GM19372 (cell line): ENCODE data around the gene MAPRE2.
A peak's percentile ranks its signal among the peaks of the same experiment; 100 is the strongest.
"Not testable (repeated sequence)": the region's sequence is repeated elsewhere in the genome, so short reads cannot be mapped to it uniquely, and the experiment has no call there.

Experiments used
- ATAC-seq: cut with Tn5 transposase; IDR thresholded peaks from one replicate; pipeline ENCODE4 v1.9.1; 2021; ENCODE audit warnings: mild to moderate bottlenecking, low read depth, moderate library complexity; ENCODE audit not compliant: unreplicated experiment

The MAPRE2 gene

DNA sequence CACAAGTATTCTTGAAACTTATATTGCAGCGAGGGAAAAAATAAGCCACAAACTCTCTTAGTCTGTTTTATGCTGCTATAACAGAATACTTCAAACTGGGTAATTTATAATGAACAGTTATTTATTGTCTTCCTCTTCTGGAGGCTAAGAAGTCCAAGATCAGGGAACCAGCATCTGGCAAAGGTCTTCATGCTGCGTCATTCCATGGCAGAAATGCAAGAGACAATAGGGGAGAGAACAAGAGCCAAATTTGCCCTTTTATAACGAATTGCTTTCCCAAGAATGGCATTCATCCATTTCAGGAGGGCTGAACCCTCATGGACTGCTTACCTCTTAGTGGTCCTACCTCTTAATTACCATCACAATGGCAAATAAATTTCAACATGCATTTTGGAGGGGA, 46.5 kb downstream of the MAPRE2 start:
- ATAC-seq, result no peak

DNA sequence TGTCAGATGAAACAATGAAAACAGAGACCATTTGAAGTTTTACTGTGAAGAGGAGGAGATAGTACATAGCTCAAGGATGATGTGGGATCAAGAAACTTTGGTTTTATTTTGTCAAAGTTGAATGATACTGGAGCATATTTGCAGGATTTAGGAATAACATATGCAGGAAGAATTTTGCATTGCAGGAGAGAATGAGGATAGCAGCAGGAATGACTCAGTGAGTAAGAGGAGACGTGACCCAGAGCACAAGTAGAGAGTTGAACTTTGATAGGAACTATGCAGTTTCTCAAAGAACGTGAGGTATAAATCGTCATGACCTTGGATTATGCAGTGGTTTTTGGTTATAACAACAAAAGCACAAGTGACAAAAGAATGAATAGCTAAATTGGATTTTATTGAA, 47.7 kb downstream of the MAPRE2 start:
- no peak for ATAC-seq

- no peak for ATAC-seq
Observed at GRCh38 chr18:35089382-35089781, 48.2 kb downstream of the MAPRE2 start.

- ATAC-seq, result no peak
Observed at GRCh38 chr18:35089891-35090550, 48.8 kb downstream of the MAPRE2 start.

DNA sequence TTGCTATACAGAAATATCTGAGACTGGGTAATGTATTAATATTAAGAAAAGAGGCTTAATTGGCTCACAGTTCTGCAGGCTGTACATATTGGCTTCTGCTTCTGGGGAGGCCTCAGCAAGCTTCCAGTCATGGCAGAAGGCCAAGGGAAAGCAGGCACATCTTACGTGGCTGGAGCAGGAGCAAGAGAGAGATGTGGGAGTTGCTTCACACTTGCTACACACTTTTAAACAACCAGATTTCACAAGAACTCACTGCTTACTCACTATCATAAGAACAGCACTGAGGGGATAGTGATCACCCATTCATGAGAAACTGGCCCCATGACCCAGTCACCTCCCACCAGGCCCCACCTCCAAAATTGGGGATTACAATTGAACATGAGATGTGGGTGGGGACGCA, 50.6 kb downstream of the MAPRE2 start:
- no peak for ATAC-seq

DNA sequence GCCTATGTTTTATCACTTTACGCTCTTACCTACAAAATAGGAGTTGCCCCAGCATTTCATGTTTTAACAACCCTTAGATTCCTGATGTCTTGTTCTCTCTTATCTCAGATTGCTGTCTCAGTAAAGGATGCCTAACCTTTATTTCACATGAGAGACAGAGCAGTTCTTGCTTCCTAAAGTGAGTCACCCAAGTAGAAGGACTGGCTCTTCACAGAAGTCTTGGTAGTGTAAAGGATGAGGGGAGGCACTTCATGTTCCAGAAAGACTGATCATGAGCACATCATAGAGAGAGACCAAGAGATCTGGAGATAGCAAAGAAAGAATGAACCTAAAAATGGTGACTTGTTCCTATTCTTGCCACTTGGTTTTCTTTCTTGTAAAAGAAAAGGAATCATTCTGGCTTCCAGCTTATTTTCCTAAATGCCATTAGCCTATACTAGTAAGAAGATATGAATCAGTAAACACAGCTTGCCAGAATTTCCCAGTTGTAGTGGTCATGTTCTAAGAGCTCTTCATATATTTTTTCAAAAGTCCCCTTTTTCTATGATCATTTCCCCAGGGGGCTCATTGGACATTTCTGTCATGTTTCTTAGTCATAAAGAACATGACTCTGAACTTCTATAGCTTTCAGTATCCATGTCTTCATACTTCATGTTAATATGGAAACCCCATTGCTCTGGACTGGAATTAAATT, 54.9 kb downstream of the MAPRE2 start:
- peak; percentile 64 for ATAC-seq

- ATAC-seq, result no peak
Observed at GRCh38 chr18:35096677-35097011, 55.4 kb downstream of the MAPRE2 start.

DNA sequence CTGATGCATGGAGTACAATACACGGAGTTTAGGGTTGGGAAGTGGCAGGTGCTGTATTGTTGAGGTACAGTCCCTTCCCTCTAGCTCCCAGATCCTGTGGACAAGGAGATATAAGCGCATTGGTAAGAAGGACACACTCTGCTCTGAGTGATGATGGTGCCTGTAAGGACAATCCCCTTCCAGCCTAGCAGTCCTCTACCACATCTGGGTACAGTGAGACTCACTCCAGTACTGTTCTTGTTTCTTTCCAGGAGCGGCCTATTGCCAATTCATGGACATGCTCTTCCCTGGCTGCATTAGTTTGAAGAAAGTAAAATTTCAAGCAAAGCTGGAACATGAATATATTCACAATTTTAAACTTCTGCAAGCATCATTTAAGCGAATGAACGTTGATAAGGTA, 56.0 kb downstream of the MAPRE2 start:
- ATAC-seq, result no peak

DNA sequence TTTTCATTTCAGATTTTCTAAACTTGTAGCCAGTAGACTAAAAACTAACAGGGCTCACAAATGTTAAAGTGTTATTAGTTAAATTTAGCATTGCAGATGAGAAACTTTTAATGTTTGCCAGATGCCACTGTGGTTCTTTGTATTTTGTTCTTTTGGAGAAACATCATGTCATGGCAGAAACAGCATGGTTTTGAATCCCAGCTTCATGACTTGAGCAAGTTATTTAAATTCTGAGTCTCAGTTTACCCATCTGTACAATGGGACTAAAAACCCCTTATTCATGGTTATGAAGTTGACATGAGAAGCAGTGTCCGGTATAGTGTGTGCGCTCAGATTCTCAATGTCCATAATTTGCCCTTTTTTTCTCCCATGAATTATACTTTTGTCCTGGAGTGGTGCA, 56.5 kb downstream of the MAPRE2 start:
- no peak for ATAC-seq

DNA sequence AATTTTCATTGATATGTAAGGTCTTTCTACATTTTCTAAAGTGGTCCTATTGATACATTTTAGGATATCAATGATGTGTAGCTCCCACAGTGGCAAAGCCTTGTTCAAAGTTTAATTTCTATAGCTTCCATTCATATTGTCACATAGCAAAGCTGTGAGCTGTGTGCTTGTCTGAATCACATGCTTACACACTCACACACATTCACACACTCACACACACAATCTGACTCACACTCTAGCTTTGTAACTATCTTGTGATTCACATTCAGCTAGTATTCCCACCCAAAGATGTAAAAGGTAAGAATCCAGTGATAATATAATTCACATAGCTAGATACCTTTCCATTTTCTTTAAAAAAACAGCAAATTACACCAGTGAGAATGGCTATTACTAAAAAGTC, 58.7 kb downstream of the MAPRE2 start:
- ATAC-seq, result no peak

DNA sequence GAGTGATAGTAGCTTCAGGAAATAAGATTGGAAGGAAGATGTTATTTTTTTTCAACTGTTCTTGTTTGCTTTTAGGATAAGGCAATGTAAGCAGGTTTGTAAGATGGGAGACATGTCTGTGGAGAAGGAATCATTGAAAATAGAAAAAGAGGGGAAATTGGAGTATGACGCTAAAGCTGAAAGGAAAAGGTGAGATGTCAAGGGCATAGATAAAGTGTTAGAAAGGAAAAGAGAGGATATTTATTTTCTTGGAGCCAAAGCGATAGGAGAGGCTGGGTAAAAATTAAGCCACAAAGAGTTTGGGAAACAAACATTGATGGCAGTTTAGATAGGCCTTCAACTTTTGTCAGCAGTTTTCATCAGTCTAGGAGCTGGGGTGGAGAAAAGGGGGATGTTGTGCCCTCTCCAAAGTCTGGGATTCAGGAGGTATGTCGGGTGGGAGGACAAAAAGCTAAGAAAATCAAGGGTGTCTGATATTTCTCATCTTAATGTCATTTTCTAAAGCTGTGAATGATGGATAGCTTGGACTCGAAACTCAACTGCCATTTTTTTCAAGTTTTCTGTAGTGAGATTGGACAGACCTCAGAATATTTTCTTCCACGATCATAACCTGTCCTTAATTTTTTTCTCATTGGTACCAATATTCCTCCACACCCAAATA, 63.3 kb downstream of the MAPRE2 start:
- no peak for ATAC-seq

- no peak for ATAC-seq
Observed at GRCh38 chr18:35106013-35106844, 65.0 kb downstream of the MAPRE2 start.

DNA sequence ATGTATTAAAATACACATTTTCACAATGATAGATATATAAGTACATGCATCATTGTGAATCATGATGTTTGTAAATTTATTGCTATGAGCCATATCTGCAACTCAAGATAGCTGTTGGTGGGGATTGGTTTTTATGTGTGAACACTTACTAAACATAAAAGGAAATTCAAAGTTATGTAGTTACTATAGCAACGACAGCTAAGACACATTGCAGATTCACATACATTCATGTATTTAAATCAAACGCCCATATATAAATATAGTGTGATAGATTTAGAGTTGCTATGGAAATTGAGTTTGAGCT, 65.6 kb downstream of the MAPRE2 start:
- no peak for ATAC-seq

DNA sequence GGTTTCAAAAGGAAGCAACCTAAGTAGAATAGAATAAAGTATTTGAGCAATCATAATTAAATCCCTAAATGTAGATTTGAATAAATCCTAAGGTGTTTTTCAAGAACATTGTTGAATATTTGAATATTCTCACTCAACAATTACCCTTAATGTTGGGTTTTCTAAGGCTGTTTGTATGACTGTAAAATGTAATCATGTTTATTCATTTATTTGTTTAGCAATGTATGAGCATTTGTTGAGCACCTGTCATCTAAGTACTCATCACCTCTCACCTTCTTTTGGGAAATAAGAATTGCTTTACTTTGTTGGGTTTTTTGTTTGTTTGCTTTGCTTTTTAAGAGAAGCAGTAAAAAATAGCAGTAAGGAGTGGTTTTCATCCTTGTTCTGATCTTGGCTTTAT, 66.0 kb downstream of the MAPRE2 start:
- no peak for ATAC-seq

- not testable (repeated sequence) for ATAC-seq
Observed at GRCh38 chr18:35108088-35108487, 66.9 kb downstream of the MAPRE2 start.

DNA sequence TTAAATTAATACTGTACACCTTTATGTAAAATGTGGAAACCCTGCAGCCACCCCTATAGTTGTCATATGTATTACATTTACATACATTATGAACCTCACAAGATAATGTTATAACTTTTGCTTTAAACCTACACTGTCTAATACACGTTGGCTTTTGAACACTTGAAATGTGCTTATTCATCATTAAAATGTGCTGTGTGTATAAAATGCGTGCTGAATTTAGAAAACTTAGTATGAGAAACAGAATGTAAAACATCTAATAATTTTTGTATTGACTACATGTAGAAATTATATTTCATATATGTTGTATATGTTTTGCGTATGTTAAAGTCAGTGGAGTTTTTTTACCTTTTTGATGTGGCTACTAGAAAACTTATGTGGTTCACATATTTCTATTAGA, 68.8 kb downstream of the MAPRE2 start:
- no peak for ATAC-seq

- no peak for ATAC-seq
Observed at GRCh38 chr18:35110554-35111485, 69.6 kb downstream of the MAPRE2 start.

GRCh38 chr18:35112696-35113095, 71.5 kb downstream of the MAPRE2 start:
- no peak for ATAC-seq

GRCh38 chr18:35114305-35114704, 73.1 kb downstream of the MAPRE2 start:
- no peak for ATAC-seq

GRCh38 chr18:35116784-35117318, 75.6 kb downstream of the MAPRE2 start:
- no peak for ATAC-seq
